Prostate gland (tissue), 2 donors: Measurements from ENCODE around the gene SLC6A7. TPM values are rescaled to one million over a fixed set of nuclear protein-coding genes. Genes with fewer than 3 reads are reported as not detected.

Experiments used
- DNase-seq: peaks from one replicate; pipeline ENCODE4 v3.0.0-alpha.2; 2019; ENCODE audit warnings: low spot score
- H3K27ac ChIP-seq, 2 donors: fragments of 200-600 bp; sonication (generic); 2 replicates each; pipeline ENCODE4 v1.5.1; 2017 to 2019
- H3K27me3 ChIP-seq: fragments of 200-600 bp; sonication (generic); replicated peaks from 2 replicates; pipeline ENCODE4 v1.5.1; 2019; ENCODE audit not compliant: insufficient read depth
- H3K36me3 ChIP-seq, 2 donors: fragments of 200-600 bp; sonication (generic); 1 replicate in 1 of 2; 2 replicates in 1 of 2; pipeline versions ENCODE4 v1.5.1 to v1.8.1; 2017 to 2019
- H3K4me1 ChIP-seq: fragments of 200-600 bp; sonication (generic); replicated peaks from 2 replicates; pipeline ENCODE4 v1.5.1; 2019
- H3K4me3 ChIP-seq, 2 donors: fragments of 200-600 bp; sonication (generic); 2 replicates each; pipeline ENCODE4 v1.5.1; 2017 to 2019
- H3K9me3 ChIP-seq: fragments of 200-600 bp; sonication (generic); 2 replicates; pipeline ENCODE4 v1.5.1; 2017
- CTCF ChIP-seq, 4 experiments: fragments of 200-600 bp in 2 of 4; fragments of 450-650 bp in 2 of 4; sonication (generic) in 2 of 4; IDR thresholded peaks; 1 replicate in 3 of 4; 2 replicates in 1 of 4; pipeline ENCODE4 v1.5.1; 2016 to 2019; ENCODE audit warnings: antibody characterized with exemption in 4 of 4, mild to moderate bottlenecking in 2 of 4, moderate library complexity in 2 of 4
- POLR2A ChIP-seq: fragments of 450-650 bp; IDR thresholded peaks from one replicate; pipeline ENCODE4 v1.6.1; 2016; ENCODE audit warnings: antibody characterized with exemption, mild to moderate bottlenecking
- POLR2AphosphoS5 ChIP-seq: sonication (generic); formaldehyde crosslinking; IDR thresholded peaks from one replicate; pipeline ENCODE4 v1.6.1; 2017; ENCODE audit warnings: antibody characterized with exemption
- WGBS: methylation state at CpG from one replicate; pipeline ENCODE4 v1.1.5; 2018; 5-methylcytosine and 5-hydroxymethylcytosine counted together
- intact Hi-C: fragments of 100-400 bp; cut with DNase I; formaldehyde crosslinking; loops from one replicate; pipeline ENCODE4 v1.14.2; 2022
- total RNA-seq, 2 donors: library from RNA; depleted of rRNA; stranded (reverse); fragments of >200 nt; gene quantifications; one replicate each; pipeline ENCODE4 v1.1.0, GENCODE V29; 2016

SLC6A7 gene
- total RNA-seq, 2 donors from 2014 or later, result not detected

- WGBS, result 89% methylated on average over 21 of the region's 21 CpGs
- Histone ChIP-seq H3K9me3 (no peaks in the 10 kb centered on the region), H3K4me1 (no peaks in the 10 kb centered on the region), H3K27ac (no peak overlapping the region), H3K4me3 (no peak overlapping the region), H3K27me3 (no peaks in the 10 kb centered on the region), H3K36me3 (no peaks in the 10 kb centered on the region)
- no peak for TF ChIP-seq CTCF (IDR thresholded peaks at IDR 0.05)
- no peak for TF ChIP-seq POLR2A
- no peak for TF ChIP-seq POLR2AphosphoS5
- no peak for DNase-seq
- intact Hi-C loops, result loop anchor here (10.0 kb wide), 1 partner anchor 388 kb away; no protein-coding TSS in a partner anchor
These were observed 33.0 kb downstream of the SLC6A7 start for GRCh38 chr5:150222906-150223305.

- intact Hi-C loops, result loop anchor here (10.0 kb wide), 1 partner anchor 389 kb away; no protein-coding TSS in a partner anchor
- Histone ChIP-seq H3K4me1 (no peaks in the 10 kb centered on the region), H3K36me3 (no peaks in the 10 kb centered on the region), H3K27me3 (no peaks in the 10 kb centered on the region), H3K27ac (no peak overlapping the region), H3K4me3 (no peak overlapping the region), H3K9me3 (no peaks in the 10 kb centered on the region)
- no peak for DNase-seq
- 91% methylated on average over 7 of the region's 7 CpGs for WGBS
- no peak for TF ChIP-seq POLR2AphosphoS5
- TF ChIP-seq CTCF (IDR thresholded peaks at IDR 0.05), result no peak
- no peak for TF ChIP-seq POLR2A
These were observed 33.6 kb downstream of the SLC6A7 start for GRCh38 chr5:150223474-150223873.

- no peak for TF ChIP-seq POLR2A
- TF ChIP-seq POLR2AphosphoS5, result no peak
- TF ChIP-seq CTCF (IDR thresholded peaks at IDR 0.05), result no peak
- Histone ChIP-seq H3K4me3 (no peak overlapping the region), H3K36me3 (no peaks in the 10 kb centered on the region), H3K27ac (no peak overlapping the region), H3K9me3 (no peaks in the 10 kb centered on the region), H3K4me1 (no peaks in the 10 kb centered on the region), H3K27me3 (no peaks in the 10 kb centered on the region)
- intact Hi-C loops, result loop anchor here (10.0 kb wide), 1 partner anchor 390 kb away; no protein-coding TSS in a partner anchor
- DNase-seq, result no peak
- WGBS, result 69% methylated on average over 8 of the region's 8 CpGs
These were observed 34.7 kb downstream of the SLC6A7 start for GRCh38 chr5:150224483-150225027.

GRCh38 chr5:150227036-150227435 lies 37.2 kb downstream of the SLC6A7 start:
- 91% methylated on average over 5 of the region's 5 CpGs for WGBS
- no peak for TF ChIP-seq POLR2A
- no peak for TF ChIP-seq CTCF (IDR thresholded peaks at IDR 0.05)
- TF ChIP-seq POLR2AphosphoS5, result no peak
- no peaks in the 10 kb centered on the region for H3K36me3 ChIP-seq

GRCh38 chr5:150227606-150228273 lies 37.9 kb downstream of the SLC6A7 start:
- TF ChIP-seq CTCF (IDR thresholded peaks at IDR 0.05), result no peak
- no peak for TF ChIP-seq POLR2AphosphoS5
- no peak for TF ChIP-seq POLR2A
- DNase-seq, result no peak
- intact Hi-C loops, result loop anchor here (10.0 kb wide), 1 partner anchor 393 kb away; no protein-coding TSS in a partner anchor
- Histone ChIP-seq H3K4me1 (no peaks in the 10 kb centered on the region), H3K9me3 (no peaks in the 10 kb centered on the region), H3K27ac (no peak overlapping the region), H3K4me3 (no peak overlapping the region), H3K36me3 (no peaks in the 10 kb centered on the region), H3K27me3 (no peaks in the 10 kb centered on the region)
- 82% methylated on average over 11 of the region's 11 CpGs for WGBS

More at GRCh38 chr5:150227036-150227435, 37.2 kb downstream of the SLC6A7 start:
- DNase-seq, result no peak
- no peak overlapping the region for H3K4me3 ChIP-seq
- no peaks in the 10 kb centered on the region for H3K4me1 ChIP-seq
- H3K9me3 ChIP-seq, result no peaks in the 10 kb centered on the region
- H3K27ac ChIP-seq, result no peak overlapping the region
- intact Hi-C loops, result loop anchor here (10.0 kb wide), 1 partner anchor 392 kb away; no protein-coding TSS in a partner anchor
- H3K27me3 ChIP-seq, result no peaks in the 10 kb centered on the region
